GM23338 (cell line): Measurements from ENCODE around the gene TRIM31. TPM values are rescaled to one million over a fixed set of nuclear protein-coding genes. Genes with fewer than 3 reads are reported as not detected.

Source experiments
- ATAC-seq: fragments of 200-7000 bp; cut with Tn5 transposase; 3 replicates; pipeline ENCODE4 v1.9.1; 2020
- DNase-seq: peaks from one replicate; pipeline ENCODE4 v3.0.0-alpha.2; 2015; ENCODE audit warnings: low spot score
- H2AFZ ChIP-seq: fragments of 200-600 bp; sonication (generic); 2 replicates; pipeline ENCODE4 v1.8.0; 2016; ENCODE audit warnings: antibody characterized with exemption, mild to moderate bottlenecking, moderate library complexity
- H3F3A ChIP-seq: fragments of 200-600 bp; sonication (generic); replicated peaks from 2 replicates; pipeline ENCODE4 v1.8.0; 2017; ENCODE audit warnings: antibody characterized with exemption, mixed run types, low read depth
- H3K27ac ChIP-seq: fragments of 200-600 bp; sonication (generic); 2 replicates; pipeline ENCODE4 v1.6.1; 2016; ENCODE audit warnings: low read depth
- H3K27me3 ChIP-seq: fragments of 200-600 bp; sonication (generic); 2 replicates; pipeline ENCODE4 v1.8.0; 2016; ENCODE audit warnings: mild to moderate bottlenecking, mixed run types, moderate library complexity; ENCODE audit not compliant: insufficient read depth
- H3K36me3 ChIP-seq: fragments of 200-600 bp; sonication (generic); 2 replicates; pipeline ENCODE4 v1.8.0; 2016; ENCODE audit warnings: mild to moderate bottlenecking; ENCODE audit not compliant: insufficient read depth
- H3K4me1 ChIP-seq: fragments of 200-600 bp; sonication (generic); 2 replicates; pipeline ENCODE4 v1.8.0; 2016; ENCODE audit warnings: mild to moderate bottlenecking, moderate library complexity; ENCODE audit not compliant: insufficient read depth
- H3K4me2 ChIP-seq: fragments of 200-600 bp; sonication (generic); 2 replicates; pipeline ENCODE4 v1.7.1; 2017; ENCODE audit warnings: mixed run types
- H3K4me3 ChIP-seq: fragments of 200-600 bp; sonication (generic); 2 replicates; pipeline ENCODE4 v1.6.1; 2016; ENCODE audit warnings: mixed run types
- H3K79me2 ChIP-seq: fragments of 200-600 bp; sonication (generic); replicated peaks from 2 replicates; pipeline ENCODE4 v1.8.0; 2017; ENCODE audit warnings: mild to moderate bottlenecking; ENCODE audit not compliant: insufficient read depth
- H3K9me2 ChIP-seq: fragments of 200-600 bp; sonication (generic); 2 replicates; pipeline ENCODE4 v1.8.0; 2017; ENCODE audit not compliant: insufficient read depth
- H4K20me1 ChIP-seq: fragments of 200-600 bp; sonication (generic); replicated peaks from 2 replicates; pipeline ENCODE4 v1.8.0; 2017; ENCODE audit warnings: mild to moderate bottlenecking; ENCODE audit not compliant: insufficient read depth
- H3K27ac Mint-ChIP-seq: 2 replicates; pipeline ENCODE4 v1.8.0; 2020; ENCODE audit warnings: inconsistent platforms, mild to moderate bottlenecking, moderate library complexity, mixed read lengths
- H3K27me3 Mint-ChIP-seq: 3 replicates; pipeline ENCODE4 v1.8.0; 2022; ENCODE audit warnings: low read depth, mild to moderate bottlenecking, moderate library complexity, mixed read lengths, inconsistent platforms; ENCODE audit not compliant: insufficient read depth, poor library complexity
- H3K36me3 Mint-ChIP-seq: 3 replicates; pipeline ENCODE4 v1.8.0; 2021; ENCODE audit warnings: low read depth, mild to moderate bottlenecking, inconsistent platforms, moderate library complexity, mixed read lengths
- H3K4me1 Mint-ChIP-seq: 3 replicates; pipeline ENCODE4 v1.8.0; 2020; ENCODE audit warnings: mild to moderate bottlenecking, inconsistent platforms, mixed read lengths
- H3K4me3 Mint-ChIP-seq: 3 replicates; pipeline ENCODE4 v1.8.0; 2021; ENCODE audit warnings: moderate library complexity, mild to moderate bottlenecking, inconsistent platforms, mixed read lengths
- H3K9me3 Mint-ChIP-seq: 3 replicates; pipeline ENCODE4 v1.8.0; 2020; ENCODE audit warnings: moderate library complexity, mild to moderate bottlenecking, inconsistent platforms, mixed read lengths
- CREB1 ChIP-seq: fragments of 250-450 bp; sonication (Bioruptor Pico); IDR thresholded peaks from 2 replicates; pipeline ENCODE4 v1.5.0; 2020; ENCODE audit warnings: low read depth, mild to moderate bottlenecking, moderate library complexity
- CTCF ChIP-seq, 2 experiments: fragments of 200-600 bp in 1 of 2; sonication (generic) in 1 of 2; conservative IDR thresholded peaks; 2 replicates each; pipeline versions ENCODE4 v1.5.1 to v1.6.1; 2016 to 2017; ENCODE audit warnings: antibody characterized with exemption in 2 of 2, low read depth in 2 of 2, mild to moderate bottlenecking in 2 of 2, moderate library complexity in 1 of 2
- ETS1 ChIP-seq: IDR thresholded peaks from 2 replicates; pipeline ENCODE4 v1.6.1; 2016; ENCODE audit warnings: antibody characterized with exemption
- EZH2 ChIP-seq: fragments of 200-600 bp; sonication (generic); IDR thresholded peaks from one replicate; pipeline ENCODE4 v1.8.0; 2017; ENCODE audit warnings: antibody characterized with exemption, mild to moderate bottlenecking, low read depth; ENCODE audit not compliant: unreplicated experiment
- EZH2phosphoT487 ChIP-seq: fragments of 200-600 bp; sonication (generic); IDR thresholded peaks from one replicate; pipeline ENCODE4 v1.8.1; 2018; ENCODE audit warnings: antibody characterized with exemption; ENCODE audit not compliant: unreplicated experiment
- JUNB ChIP-seq: IDR thresholded peaks from one replicate; pipeline ENCODE4 v1.6.1; 2016; ENCODE audit warnings: antibody characterized with exemption; ENCODE audit not compliant: unreplicated experiment
- NANOG ChIP-seq: IDR thresholded peaks from 2 replicates; pipeline ENCODE4 v1.6.1; 2016; ENCODE audit warnings: antibody characterized with exemption, borderline replicate concordance
- POLR2AphosphoS5 ChIP-seq: IDR thresholded peaks from 2 replicates; pipeline ENCODE4 v1.6.1; 2016; ENCODE audit warnings: antibody characterized with exemption, low read depth
- REST ChIP-seq: IDR thresholded peaks from one replicate; pipeline ENCODE4 v1.6.1; 2018; ENCODE audit warnings: antibody characterized with exemption; ENCODE audit not compliant: unreplicated experiment
- STAT1 ChIP-seq: IDR thresholded peaks from one replicate; pipeline ENCODE4 v1.6.1; 2016; ENCODE audit warnings: antibody characterized with exemption; ENCODE audit not compliant: unreplicated experiment
- ZNF114 ChIP-seq: fragments of 250-450 bp; sonication (Bioruptor Pico); IDR thresholded peaks from 2 replicates; pipeline ENCODE4 v1.5.0; 2020; ENCODE audit warnings: mild to moderate bottlenecking, moderate library complexity
- ZNF331 ChIP-seq: fragments of 250-450 bp; sonication (Bioruptor Pico); IDR thresholded peaks from 2 replicates; pipeline ENCODE4 v1.5.0; 2020; ENCODE audit warnings: low read depth, mild to moderate bottlenecking, moderate library complexity
- ZNF462 ChIP-seq: fragments of 250-450 bp; sonication (Bioruptor Pico); IDR thresholded peaks from 2 replicates; pipeline ENCODE4 v1.5.0; 2020; ENCODE audit warnings: mild to moderate bottlenecking, moderate library complexity
- polyA plus RNA-seq: library from polyadenylated mRNA; unstranded; fragments of >200 nt; fragmentation: Nextera tagmentation; extraction: Ambion mirVana; gene quantifications from 2 replicates; pipeline ENCODE4 v1.2.1, GENCODE V29; 2016
- total RNA-seq: library from RNA; depleted of rRNA; stranded (reverse); fragments of >200 nt; shearing (Covaris generic); gene quantifications from 2 replicates; pipeline ENCODE4 v1.2.3, GENCODE V29; 2014

The TRIM31 gene
- total and polyA plus RNA-seq, 2 experiments from 2014 or later, result 0.26 TPM; not detected in 1

- TF ChIP-seq ETS1 (no peak), EZH2 (no peak), JUNB (no peak), NANOG (no peak), EZH2phosphoT487 (no peak), CTCF (conservative IDR thresholded peaks at IDR 0.05; ENCODE audit: low read depth in 2 of 2) (no peak), CREB1 (no peak), ZNF462 (CRISPR knock-in tag) (no peak), STAT1 (no peak), REST (no peak), ZNF114 (CRISPR knock-in tag) (no peak), POLR2AphosphoS5 (no peak), ZNF331 (CRISPR knock-in tag) (no peak)
- Histone ChIP-seq H3K36me3 (no peaks in the 10 kb centered on the region), H3K27ac (no peak overlapping the region), H3K4me1 (peaks cover 4% of the 10 kb centered on the region; the same call in 1 of the 2 replicates), H2AFZ (no peak overlapping the region), H3K79me2 (no peaks in the 10 kb centered on the region), H3K27me3 (peaks cover 84% of the 10 kb centered on the region), H3K4me3 (no peak overlapping the region), H3K9me2 (no peaks in the 10 kb centered on the region), H3K4me2 (no peak overlapping the region), H4K20me1 (0 out of 2 replicates have a peak, but pooled peaks cover 2% of the 10 kb centered on the region), H3F3A (no peaks in the 10 kb centered on the region)
- Mint-ChIP-seq H3K27me3 (peaks cover 56% of the 10 kb centered on the region), H3K4me1 (peaks cover 3% of the 10 kb centered on the region; the same call in 2 of the 3 replicates), H3K27ac (no peak overlapping the region), H3K4me3 (no peak overlapping the region), H3K36me3 (no peaks in the 10 kb centered on the region), H3K9me3 (no peaks in the 10 kb centered on the region)
- DNase-seq, result no peak
- ATAC-seq, result no peak
Measured at GRCh38 chr6:30129265-30130178, 16.6 kb upstream of the TRIM31 start.
